HepG2 (cell line): ENCODE results near the gene MST1R. TPM values are rescaled to one million over a fixed set of nuclear protein-coding genes. Genes with fewer than 3 reads are reported as not detected.

Experiments used
- KAT8 ChIP-seq: IDR thresholded peaks from 2 replicates; pipeline ENCODE4 v1.6.1; 2016; ENCODE audit warnings: missing genetic modification reagents, missing compliant biosample characterization
- KLF11 ChIP-seq: IDR thresholded peaks from 2 replicates; pipeline ENCODE4 v1.6.1; 2016; ENCODE audit warnings: missing compliant biosample characterization
- KLF15 ChIP-seq: sonication (generic); formaldehyde crosslinking; IDR thresholded peaks from 2 replicates; pipeline ENCODE4 v1.8.1; 2023; ENCODE audit warnings: borderline replicate concordance, mild to moderate bottlenecking, inconsistent platforms, missing genetic modification reagents, mixed read lengths
- RBAK ChIP-seq: sonication (generic); formaldehyde crosslinking; IDR thresholded peaks from 2 replicates; pipeline ENCODE4 v1.5.1; 2020; ENCODE audit warnings: mild to moderate bottlenecking, missing genetic modification reagents
- RELA ChIP-seq: sonication (generic); formaldehyde crosslinking; IDR thresholded peaks from 2 replicates; pipeline ENCODE4 v1.4.0; 2020; ENCODE audit warnings: missing genetic modification reagents
- SMC3 ChIP-seq: IDR thresholded peaks from 2 replicates; pipeline ENCODE4 v1.6.1; 2011; ENCODE audit warnings: low read length, improper control_type of control experiment
- ZNF343 ChIP-seq: sonication (generic); formaldehyde crosslinking; IDR thresholded peaks from 2 replicates; pipeline ENCODE4 v1.4.0; 2020; ENCODE audit warnings: mild to moderate bottlenecking, missing genetic modification reagents
- ZNF362 ChIP-seq: sonication (generic); formaldehyde crosslinking; IDR thresholded peaks from 2 replicates; pipeline ENCODE4 v1.4.0; 2020; ENCODE audit warnings: missing genetic modification reagents, mild to moderate bottlenecking, borderline replicate concordance
- ZNF614 ChIP-seq: IDR thresholded peaks from 2 replicates; pipeline ENCODE4 v1.6.1; 2018; ENCODE audit warnings: missing biosample characterization, missing genetic modification reagents, inconsistent platforms, borderline replicate concordance
- ZNF850 ChIP-seq: sonication (generic); formaldehyde crosslinking; conservative IDR thresholded peaks from 2 replicates; pipeline ENCODE4 v1.9.0; 2021; ENCODE audit warnings: mild to moderate bottlenecking, missing genetic modification reagents
- ZSCAN12 ChIP-seq: sonication (generic); formaldehyde crosslinking; IDR thresholded peaks from 2 replicates; pipeline ENCODE4 v1.9.0; 2021; ENCODE audit warnings: mild to moderate bottlenecking, missing genetic modification reagents
- ZSCAN9 ChIP-seq: IDR thresholded peaks from 2 replicates; pipeline ENCODE4 v1.6.1; 2016; ENCODE audit warnings: borderline replicate concordance
- polyA plus RNA-seq, 8 experiments: library from polyadenylated mRNA; depleted of rRNA in 3 of 8; stranded (reverse) in 7 of 8; unstranded in 1 of 8; fragments of >200 nt; fragmentation: Illumina TruSeq in 4 of 8; extraction: Trizol in 4 of 8; gene quantifications; 2 replicates each; pipeline versions ENCODE4 v1.2.1 to v1.2.3, GENCODE V29; 2011 to 2016; ENCODE audit warnings: low read depth in 4 of 8, missing spikeins in 1 of 8, mixed read lengths in 1 of 8; ENCODE audit not compliant: insufficient read depth in 1 of 8
- total RNA-seq, 5 experiments: library from RNA; depleted of rRNA; stranded (reverse); fragments of >200 nt; fragmentation: Illumina TruSeq; extraction: Trizol; gene quantifications; 2 replicates each; pipeline ENCODE4 v1.2.3, GENCODE V29; 2016; ENCODE audit warnings: low read depth in 1 of 5
- TF ChIP-seq, protein P1 (sequence below): sonication (generic); formaldehyde crosslinking; conservative IDR thresholded peaks from 2 replicates; pipeline ENCODE4 v1.8.1; 2023; ENCODE audit warnings: missing genetic modification reagents
- TF ChIP-seq, protein P2 (sequence below): sonication (generic); formaldehyde crosslinking; IDR thresholded peaks from 2 replicates; pipeline ENCODE4 v1.4.0; 2020; ENCODE audit warnings: missing genetic modification reagents
- TF ChIP-seq, protein P3 (sequence below): sonication (generic); formaldehyde crosslinking; IDR thresholded peaks from 2 replicates; pipeline ENCODE4 v1.4.0; 2020; ENCODE audit warnings: missing genetic modification reagents, borderline replicate concordance
- TF ChIP-seq, protein P4 (sequence below): sonication (generic); formaldehyde crosslinking; IDR thresholded peaks from 2 replicates; pipeline ENCODE4 v1.9.0; 2021; ENCODE audit warnings: missing genetic modification reagents, borderline replicate concordance

The MST1R gene
- total and polyA plus RNA-seq, 2 of the 13 experiments (the other 11 are each of a cell fraction or from before 2014, with no cell fraction given) = 0.11 to 0.77 TPM

- TF ChIP-seq, protein P1, sequence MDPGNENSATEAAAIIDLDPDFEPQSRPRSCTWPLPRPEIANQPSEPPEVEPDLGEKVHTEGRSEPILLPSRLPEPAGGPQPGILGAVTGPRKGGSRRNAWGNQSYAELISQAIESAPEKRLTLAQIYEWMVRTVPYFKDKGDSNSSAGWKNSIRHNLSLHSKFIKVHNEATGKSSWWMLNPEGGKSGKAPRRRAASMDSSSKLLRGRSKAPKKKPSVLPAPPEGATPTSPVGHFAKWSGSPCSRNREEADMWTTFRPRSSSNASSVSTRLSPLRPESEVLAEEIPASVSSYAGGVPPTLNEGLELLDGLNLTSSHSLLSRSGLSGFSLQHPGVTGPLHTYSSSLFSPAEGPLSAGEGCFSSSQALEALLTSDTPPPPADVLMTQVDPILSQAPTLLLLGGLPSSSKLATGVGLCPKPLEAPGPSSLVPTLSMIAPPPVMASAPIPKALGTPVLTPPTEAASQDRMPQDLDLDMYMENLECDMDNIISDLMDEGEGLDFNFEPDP (CRISPR knock-in tag) = no peak
- TF ChIP-seq, protein P2, sequence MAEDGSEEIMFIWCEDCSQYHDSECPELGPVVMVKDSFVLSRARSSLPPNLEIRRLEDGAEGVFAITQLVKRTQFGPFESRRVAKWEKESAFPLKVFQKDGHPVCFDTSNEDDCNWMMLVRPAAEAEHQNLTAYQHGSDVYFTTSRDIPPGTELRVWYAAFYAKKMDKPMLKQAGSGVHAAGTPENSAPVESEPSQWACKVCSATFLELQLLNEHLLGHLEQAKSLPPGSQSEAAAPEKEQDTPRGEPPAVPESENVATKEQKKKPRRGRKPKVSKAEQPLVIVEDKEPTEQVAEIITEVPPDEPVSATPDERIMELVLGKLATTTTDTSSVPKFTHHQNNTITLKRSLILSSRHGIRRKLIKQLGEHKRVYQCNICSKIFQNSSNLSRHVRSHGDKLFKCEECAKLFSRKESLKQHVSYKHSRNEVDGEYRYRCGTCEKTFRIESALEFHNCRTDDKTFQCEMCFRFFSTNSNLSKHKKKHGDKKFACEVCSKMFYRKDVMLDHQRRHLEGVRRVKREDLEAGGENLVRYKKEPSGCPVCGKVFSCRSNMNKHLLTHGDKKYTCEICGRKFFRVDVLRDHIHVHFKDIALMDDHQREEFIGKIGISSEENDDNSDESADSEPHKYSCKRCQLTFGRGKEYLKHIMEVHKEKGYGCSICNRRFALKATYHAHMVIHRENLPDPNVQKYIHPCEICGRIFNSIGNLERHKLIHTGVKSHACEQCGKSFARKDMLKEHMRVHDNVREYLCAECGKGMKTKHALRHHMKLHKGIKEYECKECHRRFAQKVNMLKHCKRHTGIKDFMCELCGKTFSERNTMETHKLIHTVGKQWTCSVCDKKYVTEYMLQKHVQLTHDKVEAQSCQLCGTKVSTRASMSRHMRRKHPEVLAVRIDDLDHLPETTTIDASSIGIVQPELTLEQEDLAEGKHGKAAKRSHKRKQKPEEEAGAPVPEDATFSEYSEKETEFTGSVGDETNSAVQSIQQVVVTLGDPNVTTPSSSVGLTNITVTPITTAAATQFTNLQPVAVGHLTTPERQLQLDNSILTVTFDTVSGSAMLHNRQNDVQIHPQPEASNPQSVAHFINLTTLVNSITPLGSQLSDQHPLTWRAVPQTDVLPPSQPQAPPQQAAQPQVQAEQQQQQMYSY (CRISPR knock-in tag) = peak; percentile 57; the same call in 1 of the 2 replicates
- TF ChIP-seq ZNF343 (no peak), RBAK (CRISPR knock-in tag) (no peak), KAT8 (CRISPR knock-in tag) (peak; percentile 91), ZNF614 (peak; percentile 87), ZNF362 (no peak), ZSCAN12 (no peak), SMC3 (no peak), KLF15 (CRISPR knock-in tag) (no peak), ZNF850 (no peak), RELA (no peak), ZSCAN9 (CRISPR knock-in tag) (no peak), KLF11 (CRISPR knock-in tag) (no peak)
- TF ChIP-seq, protein P3, sequence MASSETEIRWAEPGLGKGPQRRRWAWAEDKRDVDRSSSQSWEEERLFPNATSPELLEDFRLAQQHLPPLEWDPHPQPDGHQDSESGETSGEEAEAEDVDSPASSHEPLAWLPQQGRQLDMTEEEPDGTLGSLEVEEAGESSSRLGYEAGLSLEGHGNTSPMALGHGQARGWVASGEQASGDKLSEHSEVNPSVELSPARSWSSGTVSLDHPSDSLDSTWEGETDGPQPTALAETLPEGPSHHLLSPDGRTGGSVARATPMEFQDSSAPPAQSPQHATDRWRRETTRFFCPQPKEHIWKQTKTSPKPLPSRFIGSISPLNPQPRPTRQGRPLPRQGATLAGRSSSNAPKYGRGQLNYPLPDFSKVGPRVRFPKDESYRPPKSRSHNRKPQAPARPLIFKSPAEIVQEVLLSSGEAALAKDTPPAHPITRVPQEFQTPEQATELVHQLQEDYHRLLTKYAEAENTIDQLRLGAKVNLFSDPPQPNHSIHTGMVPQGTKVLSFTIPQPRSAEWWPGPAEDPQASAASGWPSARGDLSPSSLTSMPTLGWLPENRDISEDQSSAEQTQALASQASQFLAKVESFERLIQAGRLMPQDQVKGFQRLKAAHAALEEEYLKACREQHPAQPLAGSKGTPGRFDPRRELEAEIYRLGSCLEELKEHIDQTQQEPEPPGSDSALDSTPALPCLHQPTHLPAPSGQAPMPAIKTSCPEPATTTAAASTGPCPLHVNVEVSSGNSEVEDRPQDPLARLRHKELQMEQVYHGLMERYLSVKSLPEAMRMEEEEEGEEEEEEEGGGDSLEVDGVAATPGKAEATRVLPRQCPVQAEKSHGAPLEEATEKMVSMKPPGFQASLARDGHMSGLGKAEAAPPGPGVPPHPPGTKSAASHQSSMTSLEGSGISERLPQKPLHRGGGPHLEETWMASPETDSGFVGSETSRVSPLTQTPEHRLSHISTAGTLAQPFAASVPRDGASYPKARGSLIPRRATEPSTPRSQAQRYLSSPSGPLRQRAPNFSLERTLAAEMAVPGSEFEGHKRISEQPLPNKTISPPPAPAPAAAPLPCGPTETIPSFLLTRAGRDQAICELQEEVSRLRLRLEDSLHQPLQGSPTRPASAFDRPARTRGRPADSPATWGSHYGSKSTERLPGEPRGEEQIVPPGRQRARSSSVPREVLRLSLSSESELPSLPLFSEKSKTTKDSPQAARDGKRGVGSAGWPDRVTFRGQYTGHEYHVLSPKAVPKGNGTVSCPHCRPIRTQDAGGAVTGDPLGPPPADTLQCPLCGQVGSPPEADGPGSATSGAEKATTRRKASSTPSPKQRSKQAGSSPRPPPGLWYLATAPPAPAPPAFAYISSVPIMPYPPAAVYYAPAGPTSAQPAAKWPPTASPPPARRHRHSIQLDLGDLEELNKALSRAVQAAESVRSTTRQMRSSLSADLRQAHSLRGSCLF = no peak
- TF ChIP-seq, protein P4, sequence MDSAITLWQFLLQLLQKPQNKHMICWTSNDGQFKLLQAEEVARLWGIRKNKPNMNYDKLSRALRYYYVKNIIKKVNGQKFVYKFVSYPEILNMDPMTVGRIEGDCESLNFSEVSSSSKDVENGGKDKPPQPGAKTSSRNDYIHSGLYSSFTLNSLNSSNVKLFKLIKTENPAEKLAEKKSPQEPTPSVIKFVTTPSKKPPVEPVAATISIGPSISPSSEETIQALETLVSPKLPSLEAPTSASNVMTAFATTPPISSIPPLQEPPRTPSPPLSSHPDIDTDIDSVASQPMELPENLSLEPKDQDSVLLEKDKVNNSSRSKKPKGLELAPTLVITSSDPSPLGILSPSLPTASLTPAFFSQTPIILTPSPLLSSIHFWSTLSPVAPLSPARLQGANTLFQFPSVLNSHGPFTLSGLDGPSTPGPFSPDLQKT = no peak
These were observed 25.9 kb upstream of the MST1R start, which contains the start of gene MON1A (continued) for GRCh38 chr3:49929291-49930167.
